HG02759 (cell line): ENCODE data around the gene MARK4.
"Not testable (repeated sequence)": the region's sequence is repeated elsewhere in the genome, so short reads cannot be mapped to it uniquely, and the experiment has no call there.

Experiments used
- ATAC-seq: cut with Tn5 transposase; IDR thresholded peaks from one replicate; pipeline ENCODE4 v1.9.1; 2021; ENCODE audit warnings: mild to moderate bottlenecking, moderate library complexity; ENCODE audit not compliant: unreplicated experiment

The MARK4 gene

GRCh38 chr19:45304141-45304926, 53.3 kb downstream of the MARK4 start:
- no peak for ATAC-seq

- no peak for ATAC-seq
These were observed 53.9 kb downstream of the MARK4 start for GRCh38 chr19:45305007-45305406.

- ATAC-seq: no peak
These were observed 54.4 kb downstream of the MARK4 start for GRCh38 chr19:45305421-45305820.

- no peak for ATAC-seq
These were observed 55.0 kb downstream of the MARK4 start for GRCh38 chr19:45306040-45306439.

GRCh38 chr19:45306518-45307027, 55.5 kb downstream of the MARK4 start:
- ATAC-seq: no peak

- ATAC-seq: no peak
These were observed 56.3 kb downstream of the MARK4 start for GRCh38 chr19:45307361-45307760.

GRCh38 chr19:45309322-45309721, 58.3 kb downstream of the MARK4 start:
- not testable (repeated sequence) for ATAC-seq

GRCh38 chr19:45311621-45312020, 60.5 kb downstream of the MARK4 start:
- ATAC-seq: no peak

- not testable (repeated sequence) for ATAC-seq
These were observed 61.2 kb downstream of the MARK4 start for GRCh38 chr19:45312285-45312684.

- no peak for ATAC-seq
These were observed 63.7 kb downstream of the MARK4 start for GRCh38 chr19:45314708-45315245.

GRCh38 chr19:45315304-45315703, 64.2 kb downstream of the MARK4 start:
- no peak for ATAC-seq

- ATAC-seq: no peak
These were observed 70.1 kb downstream of the MARK4 start for GRCh38 chr19:45320997-45321775.

GRCh38 chr19:45321848-45322247, 70.8 kb downstream of the MARK4 start:
- no peak for ATAC-seq

- ATAC-seq: no peak
These were observed 71.2 kb downstream of the MARK4 start for GRCh38 chr19:45322311-45322710.

GRCh38 chr19:45322744-45323281, 71.7 kb downstream of the MARK4 start, which contains the start of gene CKM:
Gene CKM, minus strand, starts transcription at chr19:45322875. Its CDS starts 3,162 bp downstream, at chr19:45319713.
- no peak for ATAC-seq

- no peak for ATAC-seq
These were observed 72.6 kb downstream of the MARK4 start for GRCh38 chr19:45323671-45324081.

- no peak for ATAC-seq
These were observed 73.4 kb downstream of the MARK4 start for GRCh38 chr19:45324349-45324907.

GRCh38 chr19:45327404-45328143, 76.5 kb downstream of the MARK4 start:
- no peak for ATAC-seq

- ATAC-seq: no peak
These were observed 80.3 kb downstream of the MARK4 start for GRCh38 chr19:45331411-45331810.

- ATAC-seq: no peak
These were observed 82.7 kb downstream of the MARK4 start for GRCh38 chr19:45333609-45334303.
